HepG2 (cell line): ENCODE measurements around the gene DSG2. TPM values are rescaled to one million over a fixed set of nuclear protein-coding genes. Genes with fewer than 3 reads are reported as not detected.

Experiments used
- DR1 ChIP-seq: sonication (generic); formaldehyde crosslinking; IDR thresholded peaks from 2 replicates; pipeline ENCODE4 v1.8.0; 2021; ENCODE audit warnings: mild to moderate bottlenecking, missing genetic modification reagents, inconsistent platforms
- FOXK1 ChIP-seq: sonication (generic); formaldehyde crosslinking; IDR thresholded peaks from 2 replicates; pipeline ENCODE4 v1.4.0; 2020; ENCODE audit warnings: low read depth, missing genetic modification reagents, borderline replicate concordance
- HNF4G ChIP-seq, 2 experiments: sonication (generic) in 1 of 2; formaldehyde crosslinking in 1 of 2; IDR thresholded peaks; 2 replicates each; pipeline versions ENCODE4 v1.4.0 to v1.6.1; 2011 to 2020; ENCODE audit warnings: borderline replicate concordance in 2 of 2, low read depth in 2 of 2, mild to moderate bottlenecking in 2 of 2, low read length in 1 of 2, missing genetic modification reagents in 1 of 2, moderate library complexity in 1 of 2
- MAFK ChIP-seq, 2 experiments: IDR thresholded peaks in 1 of 2; conservative IDR thresholded peaks in 1 of 2; 2 replicates each; pipeline ENCODE4 v1.6.1; 2011; ENCODE audit warnings: improper control_type of control experiment in 2 of 2, low read length in 2 of 2
- NONO ChIP-seq, 2 experiments: fragments of 450-650 bp in 1 of 2; sonication (generic) in 1 of 2; formaldehyde crosslinking in 1 of 2; IDR thresholded peaks in 1 of 2; conservative IDR thresholded peaks in 1 of 2; 2 replicates each; pipeline versions ENCODE4 v1.6.1 to v1.8.0; 2017 to 2022; ENCODE audit warnings: mild to moderate bottlenecking in 1 of 2, missing genetic modification reagents in 1 of 2, moderate library complexity in 1 of 2
- RAD51 ChIP-seq: fragments of 450-650 bp; IDR thresholded peaks from 2 replicates; pipeline ENCODE4 v1.6.1; 2016; ENCODE audit warnings: borderline replicate concordance
- SALL2 ChIP-seq: sonication (generic); formaldehyde crosslinking; IDR thresholded peaks from 2 replicates; pipeline ENCODE4 v1.8.1; 2023; ENCODE audit warnings: mild to moderate bottlenecking, missing genetic modification reagents, inconsistent platforms
- ZNF10 ChIP-seq: sonication (generic); formaldehyde crosslinking; IDR thresholded peaks from 2 replicates; pipeline ENCODE4 v1.4.0; 2020; ENCODE audit warnings: mild to moderate bottlenecking, low read depth, missing genetic modification reagents, borderline replicate concordance
- ZNF101 ChIP-seq: sonication (generic); formaldehyde crosslinking; IDR thresholded peaks from 2 replicates; pipeline ENCODE4 v1.4.0; 2020; ENCODE audit warnings: mild to moderate bottlenecking, low read depth, missing genetic modification reagents, borderline replicate concordance
- ZNF296 ChIP-seq: sonication (generic); formaldehyde crosslinking; conservative IDR thresholded peaks from 2 replicates; pipeline ENCODE4 v1.5.0; 2020; ENCODE audit warnings: mild to moderate bottlenecking, missing genetic modification reagents
- ZNF451 ChIP-seq: sonication (generic); formaldehyde crosslinking; IDR thresholded peaks from 2 replicates; pipeline ENCODE4 v1.5.0; 2020; ENCODE audit warnings: mild to moderate bottlenecking, missing genetic modification reagents
- ZNF746 ChIP-seq: sonication (generic); formaldehyde crosslinking; IDR thresholded peaks from 2 replicates; pipeline ENCODE4 v1.8.0; 2022; ENCODE audit warnings: mild to moderate bottlenecking, missing genetic modification reagents
- polyA plus RNA-seq, 8 experiments: library from polyadenylated mRNA; depleted of rRNA in 3 of 8; stranded (reverse) in 7 of 8; unstranded in 1 of 8; fragments of >200 nt; fragmentation: Illumina TruSeq in 4 of 8; extraction: Trizol in 4 of 8; gene quantifications; 2 replicates each; pipeline versions ENCODE4 v1.2.1 to v1.2.3, GENCODE V29; 2011 to 2016; ENCODE audit warnings: low read depth in 4 of 8, missing spikeins in 1 of 8, mixed read lengths in 1 of 8; ENCODE audit not compliant: insufficient read depth in 1 of 8
- total RNA-seq, 5 experiments: library from RNA; depleted of rRNA; stranded (reverse); fragments of >200 nt; fragmentation: Illumina TruSeq; extraction: Trizol; gene quantifications; 2 replicates each; pipeline ENCODE4 v1.2.3, GENCODE V29; 2016; ENCODE audit warnings: low read depth in 1 of 5
- TF ChIP-seq, protein P1 (sequence below): sonication (generic); formaldehyde crosslinking; IDR thresholded peaks from 2 replicates; pipeline ENCODE4 v1.4.0; 2020; ENCODE audit warnings: missing genetic modification reagents, borderline replicate concordance
- TF ChIP-seq, protein P2 (sequence below): fragments of 450-650 bp; IDR thresholded peaks from 2 replicates; pipeline ENCODE4 v1.6.1; 2017
- TF ChIP-seq, protein P3 (sequence below): sonication (generic); formaldehyde crosslinking; IDR thresholded peaks from 2 replicates; pipeline ENCODE4 v1.5.1; 2020; ENCODE audit warnings: mild to moderate bottlenecking, missing genetic modification reagents, borderline replicate concordance
- TF ChIP-seq, protein P4 (sequence below): sonication (generic); formaldehyde crosslinking; IDR thresholded peaks from 2 replicates; pipeline ENCODE4 v1.5.0; 2020; ENCODE audit warnings: missing genetic modification reagents

Gene DSG2
- total and polyA plus RNA-seq, 2 of the 13 experiments (the other 11 are each of a cell fraction or from before 2014, with no cell fraction given): 23.3 to 66.7 TPM

DNA sequence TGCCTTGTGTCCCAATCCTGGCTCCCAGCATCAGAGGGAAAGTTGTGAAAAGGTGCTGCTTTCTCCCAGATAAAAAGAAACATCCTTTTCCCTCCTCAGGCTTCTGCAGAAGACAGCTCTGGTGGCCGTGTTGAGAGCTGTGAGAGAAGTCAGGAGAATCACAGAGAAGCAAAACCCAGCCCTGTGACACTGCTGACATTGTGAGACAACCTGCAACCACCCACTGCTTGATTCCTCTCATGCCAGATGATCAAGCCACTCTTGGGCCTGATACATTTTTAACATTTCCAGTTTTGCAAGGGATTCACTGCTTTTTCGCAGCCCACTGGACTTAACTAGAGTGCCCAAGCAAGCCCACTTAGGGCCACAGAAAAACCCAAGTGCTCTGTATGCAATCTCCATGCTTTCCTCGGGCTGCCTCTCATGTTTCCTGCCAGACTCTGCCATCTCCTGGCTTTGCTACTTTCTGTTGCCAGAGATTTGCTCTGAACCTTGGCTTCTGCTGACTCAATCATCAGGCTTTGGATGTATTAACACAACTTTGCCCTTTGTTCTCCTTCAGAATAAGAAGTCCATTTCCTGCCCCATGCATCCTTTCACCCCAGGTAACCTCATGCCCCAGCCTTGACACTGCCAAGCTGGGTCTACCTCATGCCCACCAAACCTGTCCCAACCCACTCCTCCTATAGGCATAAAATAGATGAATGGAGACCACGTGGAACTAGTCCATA is 68.8 kb downstream of the DSG2 start (continued):
- no peak for TF ChIP-seq ZNF101 (CRISPR knock-in tag)
- no peak for TF ChIP-seq ZNF10 (CRISPR knock-in tag)
- TF ChIP-seq DR1: no peak
- TF ChIP-seq, protein P1, sequence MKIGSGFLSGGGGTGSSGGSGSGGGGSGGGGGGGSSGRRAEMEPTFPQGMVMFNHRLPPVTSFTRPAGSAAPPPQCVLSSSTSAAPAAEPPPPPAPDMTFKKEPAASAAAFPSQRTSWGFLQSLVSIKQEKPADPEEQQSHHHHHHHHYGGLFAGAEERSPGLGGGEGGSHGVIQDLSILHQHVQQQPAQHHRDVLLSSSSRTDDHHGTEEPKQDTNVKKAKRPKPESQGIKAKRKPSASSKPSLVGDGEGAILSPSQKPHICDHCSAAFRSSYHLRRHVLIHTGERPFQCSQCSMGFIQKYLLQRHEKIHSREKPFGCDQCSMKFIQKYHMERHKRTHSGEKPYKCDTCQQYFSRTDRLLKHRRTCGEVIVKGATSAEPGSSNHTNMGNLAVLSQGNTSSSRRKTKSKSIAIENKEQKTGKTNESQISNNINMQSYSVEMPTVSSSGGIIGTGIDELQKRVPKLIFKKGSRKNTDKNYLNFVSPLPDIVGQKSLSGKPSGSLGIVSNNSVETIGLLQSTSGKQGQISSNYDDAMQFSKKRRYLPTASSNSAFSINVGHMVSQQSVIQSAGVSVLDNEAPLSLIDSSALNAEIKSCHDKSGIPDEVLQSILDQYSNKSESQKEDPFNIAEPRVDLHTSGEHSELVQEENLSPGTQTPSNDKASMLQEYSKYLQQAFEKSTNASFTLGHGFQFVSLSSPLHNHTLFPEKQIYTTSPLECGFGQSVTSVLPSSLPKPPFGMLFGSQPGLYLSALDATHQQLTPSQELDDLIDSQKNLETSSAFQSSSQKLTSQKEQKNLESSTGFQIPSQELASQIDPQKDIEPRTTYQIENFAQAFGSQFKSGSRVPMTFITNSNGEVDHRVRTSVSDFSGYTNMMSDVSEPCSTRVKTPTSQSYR: no peak
- TF ChIP-seq ZNF296 (CRISPR knock-in tag): no peak
- TF ChIP-seq, protein P2, sequence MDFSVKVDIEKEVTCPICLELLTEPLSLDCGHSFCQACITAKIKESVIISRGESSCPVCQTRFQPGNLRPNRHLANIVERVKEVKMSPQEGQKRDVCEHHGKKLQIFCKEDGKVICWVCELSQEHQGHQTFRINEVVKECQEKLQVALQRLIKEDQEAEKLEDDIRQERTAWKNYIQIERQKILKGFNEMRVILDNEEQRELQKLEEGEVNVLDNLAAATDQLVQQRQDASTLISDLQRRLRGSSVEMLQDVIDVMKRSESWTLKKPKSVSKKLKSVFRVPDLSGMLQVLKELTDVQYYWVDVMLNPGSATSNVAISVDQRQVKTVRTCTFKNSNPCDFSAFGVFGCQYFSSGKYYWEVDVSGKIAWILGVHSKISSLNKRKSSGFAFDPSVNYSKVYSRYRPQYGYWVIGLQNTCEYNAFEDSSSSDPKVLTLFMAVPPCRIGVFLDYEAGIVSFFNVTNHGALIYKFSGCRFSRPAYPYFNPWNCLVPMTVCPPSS: no peak
- peak; percentile 28; the same call in 1 of the 2 replicates for TF ChIP-seq HNF4G (IDR thresholded peaks at IDR 0.05; ENCODE audit: borderline replicate concordance, low read depth, low read length)
- no peak for TF ChIP-seq HNF4G (CRISPR knock-in tag; IDR thresholded peaks at IDR 0.05; ENCODE audit: borderline replicate concordance, low read depth)
- TF ChIP-seq SALL2: no peak
- TF ChIP-seq MAFK (conservative IDR thresholded peaks at IDR 0.05 in 1 of 2, IDR thresholded peaks at IDR 0.05 in 1 of 2; ENCODE audit: low read length in 2 of 2): 0 out of 4 replicates have a peak, but pooled peaks have one; percentile 12 to 16
- no peak for TF ChIP-seq FOXK1 (CRISPR knock-in tag)
- TF ChIP-seq, protein P3, sequence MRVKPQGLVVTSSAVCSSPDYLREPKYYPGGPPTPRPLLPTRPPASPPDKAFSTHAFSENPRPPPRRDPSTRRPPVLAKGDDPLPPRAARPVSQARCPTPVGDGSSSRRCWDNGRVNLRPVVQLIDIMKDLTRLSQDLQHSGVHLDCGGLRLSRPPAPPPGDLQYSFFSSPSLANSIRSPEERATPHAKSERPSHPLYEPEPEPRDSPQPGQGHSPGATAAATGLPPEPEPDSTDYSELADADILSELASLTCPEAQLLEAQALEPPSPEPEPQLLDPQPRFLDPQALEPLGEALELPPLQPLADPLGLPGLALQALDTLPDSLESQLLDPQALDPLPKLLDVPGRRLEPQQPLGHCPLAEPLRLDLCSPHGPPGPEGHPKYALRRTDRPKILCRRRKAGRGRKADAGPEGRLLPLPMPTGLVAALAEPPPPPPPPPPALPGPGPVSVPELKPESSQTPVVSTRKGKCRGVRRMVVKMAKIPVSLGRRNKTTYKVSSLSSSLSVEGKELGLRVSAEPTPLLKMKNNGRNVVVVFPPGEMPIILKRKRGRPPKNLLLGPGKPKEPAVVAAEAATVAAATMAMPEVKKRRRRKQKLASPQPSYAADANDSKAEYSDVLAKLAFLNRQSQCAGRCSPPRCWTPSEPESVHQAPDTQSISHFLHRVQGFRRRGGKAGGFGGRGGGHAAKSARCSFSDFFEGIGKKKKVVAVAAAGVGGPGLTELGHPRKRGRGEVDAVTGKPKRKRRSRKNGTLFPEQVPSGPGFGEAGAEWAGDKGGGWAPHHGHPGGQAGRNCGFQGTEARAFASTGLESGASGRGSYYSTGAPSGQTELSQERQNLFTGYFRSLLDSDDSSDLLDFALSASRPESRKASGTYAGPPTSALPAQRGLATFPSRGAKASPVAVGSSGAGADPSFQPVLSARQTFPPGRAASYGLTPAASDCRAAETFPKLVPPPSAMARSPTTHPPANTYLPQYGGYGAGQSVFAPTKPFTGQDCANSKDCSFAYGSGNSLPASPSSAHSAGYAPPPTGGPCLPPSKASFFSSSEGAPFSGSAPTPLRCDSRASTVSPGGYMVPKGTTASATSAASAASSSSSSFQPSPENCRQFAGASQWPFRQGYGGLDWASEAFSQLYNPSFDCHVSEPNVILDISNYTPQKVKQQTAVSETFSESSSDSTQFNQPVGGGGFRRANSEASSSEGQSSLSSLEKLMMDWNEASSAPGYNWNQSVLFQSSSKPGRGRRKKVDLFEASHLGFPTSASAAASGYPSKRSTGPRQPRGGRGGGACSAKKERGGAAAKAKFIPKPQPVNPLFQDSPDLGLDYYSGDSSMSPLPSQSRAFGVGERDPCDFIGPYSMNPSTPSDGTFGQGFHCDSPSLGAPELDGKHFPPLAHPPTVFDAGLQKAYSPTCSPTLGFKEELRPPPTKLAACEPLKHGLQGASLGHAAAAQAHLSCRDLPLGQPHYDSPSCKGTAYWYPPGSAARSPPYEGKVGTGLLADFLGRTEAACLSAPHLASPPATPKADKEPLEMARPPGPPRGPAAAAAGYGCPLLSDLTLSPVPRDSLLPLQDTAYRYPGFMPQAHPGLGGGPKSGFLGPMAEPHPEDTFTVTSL (CRISPR knock-in tag): no peak
- TF ChIP-seq, protein P4, sequence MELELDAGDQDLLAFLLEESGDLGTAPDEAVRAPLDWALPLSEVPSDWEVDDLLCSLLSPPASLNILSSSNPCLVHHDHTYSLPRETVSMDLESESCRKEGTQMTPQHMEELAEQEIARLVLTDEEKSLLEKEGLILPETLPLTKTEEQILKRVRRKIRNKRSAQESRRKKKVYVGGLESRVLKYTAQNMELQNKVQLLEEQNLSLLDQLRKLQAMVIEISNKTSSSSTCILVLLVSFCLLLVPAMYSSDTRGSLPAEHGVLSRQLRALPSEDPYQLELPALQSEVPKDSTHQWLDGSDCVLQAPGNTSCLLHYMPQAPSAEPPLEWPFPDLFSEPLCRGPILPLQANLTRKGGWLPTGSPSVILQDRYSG (CRISPR knock-in tag): no peak
- no peak for TF ChIP-seq NONO (IDR thresholded peaks at IDR 0.05)
- TF ChIP-seq NONO (CRISPR knock-in tag; conservative IDR thresholded peaks at IDR 0.05): no peak
- no peak for TF ChIP-seq ZNF746 (CRISPR knock-in tag)
- no peak for TF ChIP-seq RAD51
- no peak for TF ChIP-seq ZNF451 (CRISPR knock-in tag)
